GM21619 (cell line): ENCODE results near the gene OTOF.

ENCODE experiments used
- ATAC-seq: cut with Tn5 transposase; IDR thresholded peaks from one replicate; pipeline ENCODE4 v1.9.1; 2021; ENCODE audit not compliant: unreplicated experiment

OTOF gene

GRCh38 chr2:26466662-26467310 is 11.1 kb downstream of the OTOF start:
- ATAC-seq = no peak

GRCh38 chr2:26465981-26466471 is 11.9 kb downstream of the OTOF start:
- ATAC-seq = no peak

DNA sequence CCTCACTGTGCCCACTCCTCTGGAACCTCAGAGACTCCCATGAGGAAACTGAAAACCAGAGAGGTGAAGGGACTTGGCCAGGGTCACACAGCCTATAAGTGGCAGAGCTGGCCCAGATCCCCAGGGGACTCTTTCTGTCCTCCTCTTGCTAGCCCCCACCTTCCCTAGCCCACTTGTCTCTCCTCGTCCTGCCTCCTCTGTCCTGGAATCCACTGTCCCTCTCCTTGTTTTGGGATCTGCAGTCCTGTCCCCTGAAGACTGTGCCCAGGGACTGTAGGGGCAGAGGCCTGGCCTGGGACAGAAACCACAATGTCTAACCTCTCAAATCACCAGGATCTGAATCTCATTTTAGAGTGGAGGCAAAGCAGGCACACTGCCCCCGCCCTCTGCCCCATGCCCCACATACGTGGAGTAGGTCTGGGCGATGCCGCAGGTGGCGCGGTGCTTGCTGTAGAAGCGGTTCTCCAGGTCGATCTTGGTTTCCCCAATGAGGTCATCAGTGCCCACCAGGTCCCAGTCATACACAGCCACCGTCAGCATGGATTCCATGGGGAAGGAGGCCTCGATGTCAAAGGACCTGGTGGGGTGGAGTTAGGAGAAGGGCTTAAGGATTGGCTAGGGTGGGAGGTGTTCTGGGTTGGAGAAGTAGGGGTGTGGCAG is 12.5 kb downstream of the OTOF start:
- ATAC-seq = no peak

GRCh38 chr2:26464390-26465265 is 13.3 kb downstream of the OTOF start:
- ATAC-seq = no peak

DNA sequence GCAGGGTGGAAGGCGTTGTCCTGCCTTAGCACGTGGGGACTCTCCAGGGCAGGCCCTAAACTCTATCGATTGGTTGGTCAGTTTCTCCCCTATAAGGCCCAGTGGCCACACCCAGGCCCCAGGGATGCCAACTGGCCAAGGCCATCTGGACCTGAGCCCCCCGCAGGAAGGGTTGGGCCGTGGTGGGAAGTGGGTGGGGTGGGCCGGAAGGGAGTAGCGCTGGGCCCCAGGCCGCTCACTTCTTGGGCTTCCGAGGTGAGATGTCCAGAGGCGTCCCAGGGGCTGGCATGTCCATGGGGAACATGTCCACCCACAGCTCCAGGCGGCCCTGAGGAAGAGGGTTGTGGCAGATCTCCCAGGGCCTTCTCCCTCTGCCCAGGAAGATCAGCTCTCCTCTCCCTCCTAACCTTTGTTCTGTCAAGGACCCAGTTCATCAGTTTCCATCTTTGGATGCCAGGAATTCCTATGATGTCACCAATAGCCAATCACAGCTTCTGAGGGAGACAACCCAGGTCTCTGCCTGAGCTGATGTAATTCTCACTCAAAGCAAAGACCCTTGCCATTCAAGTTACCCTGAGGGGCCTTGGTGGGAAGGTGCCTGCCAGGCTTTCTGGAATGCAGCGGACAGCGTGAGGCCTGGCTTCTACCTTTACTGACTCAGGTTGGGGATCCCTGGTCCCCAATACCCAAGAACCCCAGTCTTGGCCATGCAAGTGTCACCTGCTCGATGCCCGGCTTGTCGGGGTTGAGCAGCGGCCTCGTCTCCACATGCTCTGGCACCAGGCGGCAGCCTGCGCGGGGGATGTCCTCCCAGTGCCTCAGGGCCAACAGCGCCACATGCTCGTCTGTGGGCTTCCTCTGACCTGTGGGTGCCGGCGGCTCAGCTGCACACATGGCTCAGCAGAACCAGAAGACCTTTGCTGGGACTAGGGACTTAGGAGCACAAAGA is 14.4 kb downstream of the OTOF start:
- no peak for ATAC-seq

DNA sequence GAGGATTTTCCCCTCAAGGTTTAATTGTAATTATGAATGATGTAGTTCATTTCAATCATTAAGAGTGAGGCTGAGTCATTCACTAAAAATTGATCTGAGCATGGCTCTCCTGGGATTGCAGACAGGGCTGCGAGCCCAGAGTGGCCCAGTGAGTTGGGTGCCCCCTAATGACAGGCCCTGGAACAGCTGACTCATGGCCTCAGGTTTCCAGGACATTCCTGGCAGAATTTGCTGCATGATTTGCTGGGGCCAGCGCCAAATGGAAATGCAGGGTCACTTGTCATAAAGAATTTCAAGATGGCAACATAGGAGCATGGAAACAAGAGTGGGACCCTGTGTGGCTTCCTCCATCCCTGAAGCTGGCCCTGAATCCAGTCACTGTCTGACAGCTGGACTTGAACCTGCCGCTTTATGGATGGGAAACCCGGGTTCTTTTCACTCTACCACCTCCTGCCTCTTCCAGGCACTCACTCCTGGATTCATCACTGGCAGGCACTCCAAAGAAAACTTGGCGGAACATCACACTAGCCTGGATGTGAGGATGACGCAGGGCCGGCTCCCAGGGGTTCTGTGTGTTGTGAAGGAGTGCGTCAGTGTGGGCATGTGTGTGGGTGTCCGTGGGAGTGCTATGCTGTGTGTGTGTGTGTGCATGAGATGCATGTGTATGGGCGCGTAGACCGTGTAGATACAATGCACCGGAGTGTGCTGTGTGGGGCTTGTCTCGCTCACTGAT is 15.2 kb downstream of the OTOF start:
- ATAC-seq = no peak

GRCh38 chr2:26462100-26462499 is 15.8 kb downstream of the OTOF start:
- ATAC-seq = no peak

- no peak for ATAC-seq
These were observed 16.3 kb downstream of the OTOF start for GRCh38 chr2:26461601-26462023.

DNA sequence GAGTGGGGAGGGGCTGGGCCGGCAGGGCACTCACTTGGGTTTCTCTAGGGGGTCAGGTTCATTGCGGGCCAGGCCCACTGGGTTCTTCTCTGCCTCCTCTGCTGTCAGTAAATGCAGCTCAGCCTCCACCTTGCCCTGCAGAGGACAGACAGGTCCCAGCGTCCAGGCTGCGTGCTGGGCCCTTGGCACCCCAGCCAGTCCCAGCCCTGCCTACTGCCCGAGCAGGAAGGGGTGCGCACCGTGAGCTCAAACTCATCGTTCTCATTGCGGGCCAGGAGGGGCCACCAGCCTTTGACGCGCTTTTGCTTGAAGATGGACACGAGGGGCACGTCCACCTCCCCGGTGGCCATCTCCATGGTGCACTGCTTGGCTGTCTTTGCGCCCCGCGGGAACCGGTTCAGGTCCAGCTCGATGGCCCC is 17.3 kb downstream of the OTOF start:
- ATAC-seq = no peak

DNA sequence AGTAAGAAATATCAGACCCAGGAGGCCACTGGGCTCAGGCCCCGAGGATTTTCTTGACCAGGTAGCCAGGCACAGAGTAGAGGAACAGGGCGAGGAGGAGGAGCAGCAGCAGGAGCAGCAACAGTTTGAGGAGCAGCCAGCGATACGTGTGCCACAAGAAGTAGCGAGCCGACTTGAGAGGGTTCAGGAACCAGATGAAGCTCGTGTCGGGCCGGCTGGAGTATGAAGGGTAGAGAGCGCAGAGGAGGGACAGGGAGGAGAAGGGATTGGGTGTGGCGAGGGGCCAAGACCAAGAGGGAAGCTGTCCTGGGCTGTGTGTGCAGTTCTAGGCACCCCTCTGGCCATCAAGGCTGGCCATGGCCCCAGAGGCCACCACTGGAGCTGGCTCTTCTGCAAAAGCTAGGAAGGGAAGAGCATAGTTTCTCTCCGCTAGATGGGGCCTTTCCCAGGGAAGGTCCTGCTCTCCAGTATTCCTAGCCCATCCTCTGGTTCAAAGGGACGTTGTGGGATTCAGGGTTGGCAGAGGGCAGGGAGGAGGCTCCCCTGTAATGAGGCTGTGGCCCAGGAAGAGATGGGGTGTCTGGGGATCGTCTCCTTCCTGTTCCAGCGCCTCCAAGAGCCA is 17.8 kb downstream of the OTOF start:
- ATAC-seq = no peak

DNA sequence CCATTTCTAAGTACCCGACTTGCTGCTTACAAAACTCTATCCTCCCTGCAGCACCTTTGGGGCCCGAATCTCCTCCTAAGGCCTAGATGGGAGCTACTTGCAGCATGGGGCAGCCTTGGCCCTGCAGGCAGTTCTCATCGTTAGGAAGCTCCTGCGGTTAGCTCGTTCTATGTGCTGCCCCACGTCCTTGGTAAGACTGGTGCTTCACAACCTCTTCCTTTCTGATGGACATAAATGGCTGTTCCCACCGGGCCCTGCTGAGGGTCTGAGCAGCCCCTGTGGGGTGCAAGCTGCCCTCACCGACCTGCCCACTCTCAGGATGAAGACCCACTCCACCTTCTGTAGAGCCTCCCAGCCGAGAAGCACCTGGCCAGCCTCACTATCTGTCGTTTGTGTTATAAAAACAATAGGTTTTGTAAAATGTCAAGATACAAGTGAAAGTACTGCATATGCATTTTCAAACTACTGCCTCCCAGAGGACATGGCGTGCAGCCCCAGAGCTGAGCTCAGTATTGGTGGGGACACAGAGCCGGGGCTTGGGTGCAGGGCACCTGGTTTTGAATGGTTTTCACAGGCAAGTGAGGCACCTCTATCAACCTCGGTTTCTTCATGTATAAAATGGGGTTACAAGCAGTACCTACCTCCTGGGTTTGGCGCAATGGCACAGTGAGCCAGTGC is 19.4 kb downstream of the OTOF start:
- no peak for ATAC-seq

GRCh38 chr2:26457695-26458364 is 20.1 kb downstream of the OTOF start:
- ATAC-seq = no peak

DNA sequence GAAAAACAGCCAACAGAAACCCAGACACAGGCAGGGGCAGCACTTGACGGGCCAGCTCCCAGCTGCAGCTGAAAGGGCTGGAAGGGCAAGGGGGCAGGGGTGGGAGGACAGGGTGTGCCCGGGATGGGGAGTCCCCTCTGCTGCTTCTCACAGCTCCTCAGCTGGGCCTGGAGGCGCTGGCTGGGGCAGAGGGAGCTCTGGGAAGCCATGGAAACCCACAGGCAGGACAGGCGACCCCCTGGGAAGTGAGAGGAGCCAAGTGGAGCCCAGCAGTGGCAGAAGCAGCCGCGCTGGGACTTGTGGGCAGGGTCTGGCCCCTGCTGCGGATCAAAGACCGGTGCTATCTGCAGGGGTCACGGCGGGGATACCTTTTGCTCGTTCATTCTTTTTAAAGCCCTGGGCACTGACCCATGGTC is 20.7 kb downstream of the OTOF start:
- no peak for ATAC-seq

- no peak for ATAC-seq
These were observed 21.3 kb downstream of the OTOF start for GRCh38 chr2:26456440-26457250.

DNA sequence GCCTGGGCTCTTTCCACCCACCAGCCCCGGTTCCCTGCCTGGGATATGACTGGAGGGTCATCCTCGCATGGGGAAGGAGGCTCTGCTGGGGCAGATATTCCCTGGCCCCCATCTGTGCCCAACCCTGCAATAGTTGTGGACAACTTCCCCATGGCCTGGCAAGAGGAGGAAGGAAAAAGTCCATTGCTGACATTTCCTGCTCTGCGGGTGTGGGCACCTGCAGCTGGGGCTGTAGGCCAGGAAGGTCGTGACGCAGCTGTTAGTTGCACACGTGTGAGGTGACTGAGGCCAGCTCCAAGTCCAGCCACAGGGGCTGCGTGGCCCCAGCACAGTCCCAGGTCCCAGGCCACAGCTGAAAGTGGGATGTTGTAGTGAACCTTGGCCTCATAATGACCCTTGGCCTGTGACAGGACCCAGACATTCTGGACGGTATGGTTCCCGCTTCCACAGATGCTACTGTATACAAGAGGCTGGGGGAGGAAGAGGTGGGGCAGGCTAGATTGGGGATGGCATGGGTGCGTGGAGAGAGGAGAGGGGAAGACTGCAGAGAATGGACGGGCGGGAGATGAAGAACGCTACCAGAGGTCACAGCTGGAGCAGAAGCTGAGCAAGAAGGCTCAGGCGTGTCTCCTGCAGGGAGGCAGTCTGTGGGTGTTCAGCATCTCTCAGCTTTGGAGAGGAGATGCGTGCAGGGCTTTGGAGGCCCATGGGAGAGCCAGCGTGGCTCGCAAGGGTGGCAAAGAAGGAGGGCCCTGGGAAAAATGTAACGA is 22.1 kb downstream of the OTOF start:
- ATAC-seq = no peak

DNA sequence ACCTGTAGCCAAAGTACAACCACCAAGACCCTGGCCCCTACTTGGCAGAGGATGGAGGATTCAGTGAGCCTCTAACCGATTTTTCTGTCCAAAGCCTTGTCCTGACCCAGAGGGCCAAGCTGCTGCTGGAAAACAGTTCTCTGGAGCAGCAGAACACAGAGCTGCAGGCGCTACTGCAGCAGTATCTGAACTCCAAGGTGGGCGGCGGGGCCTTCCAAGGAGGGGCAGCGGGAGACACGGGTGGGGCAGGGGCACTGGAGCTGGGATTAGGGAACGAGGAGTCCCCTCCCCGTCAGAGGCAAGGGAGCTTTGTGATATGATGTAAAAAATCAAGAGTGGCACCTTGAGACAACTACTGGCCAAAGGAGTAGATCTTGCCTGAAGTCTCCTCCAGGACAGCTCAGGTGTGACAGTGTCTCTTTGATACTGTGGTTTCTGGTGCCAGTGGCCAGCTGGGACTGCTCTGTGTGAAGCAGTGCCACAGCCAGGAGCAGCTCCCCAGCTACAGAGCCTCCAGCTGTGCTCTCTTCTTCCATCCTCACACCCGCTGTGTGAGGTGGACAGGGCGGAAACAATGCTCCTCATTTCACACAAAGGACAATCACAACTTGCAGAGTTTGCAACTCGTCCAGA is 22.8 kb downstream of the OTOF start:
- ATAC-seq = no peak
